Bronchial epithelial cell (primary cell): ENCODE measurements around the gene ZNF423. TPM values are rescaled to one million over a fixed set of nuclear protein-coding genes. Genes with fewer than 3 reads are reported as not detected.

Experiments used
- DNase-seq: peaks from one replicate; pipeline ENCODE4 v3.0.0-alpha.2; 2010; ENCODE audit warnings: low read depth
- FAIRE-seq: peaks from 2 replicates; lab custom pipeline; 2011; peaks lifted over from hg19 to GRCh38; lab: Jason Lieb, UNC
- H3K27me3 ChIP-seq: 2 replicates; pipeline ENCODE4 v1.5.1; 2011; ENCODE audit warnings: low read length; ENCODE audit not compliant: control insufficient read depth, insufficient read depth
- H3K36me3 ChIP-seq: 2 replicates; pipeline ENCODE4 v1.5.1; 2011; ENCODE audit warnings: low read length; ENCODE audit not compliant: control insufficient read depth, insufficient read depth
- H3K4me3 ChIP-seq: 2 replicates; pipeline ENCODE4 v1.5.1; 2011; ENCODE audit warnings: mild to moderate bottlenecking, low read depth, low read length, control low read depth
- total RNA-seq: library from RNA; depleted of rRNA; stranded (reverse); fragments of >200 nt; gene quantifications from 2 replicates; pipeline ENCODE4 v1.2.1, GENCODE V29; 2014
- TF ChIP-seq, protein P1 (sequence below): IDR thresholded peaks from 2 replicates; pipeline ENCODE4 v1.5.1; 2011; ENCODE audit warnings: mild to moderate bottlenecking, moderate library complexity, low read length, control low read depth, inconsistent platforms; ENCODE audit not compliant: insufficient read depth, severe bottlenecking

The ZNF423 gene
- total RNA-seq, 1 donor from 2014 or later, result under 0.01 TPM

DNA sequence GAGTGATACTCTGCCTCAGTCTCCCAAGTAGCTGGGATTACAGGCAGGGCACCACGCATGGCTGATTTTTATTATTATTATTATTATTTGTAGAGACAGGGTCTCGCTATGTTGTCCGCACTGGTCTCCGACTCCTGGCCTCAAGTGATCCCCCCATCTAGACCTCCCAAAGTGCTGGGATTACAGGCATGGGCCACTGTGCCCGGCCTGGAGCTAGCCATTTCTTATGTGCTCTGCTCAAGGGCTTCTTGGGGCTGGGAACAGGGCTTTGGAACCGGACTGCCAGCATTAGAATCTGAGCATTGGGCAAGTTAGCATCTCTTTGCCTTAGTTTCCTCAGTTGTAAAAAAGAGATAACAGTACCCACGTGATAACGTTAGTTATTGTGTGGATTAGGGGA is 371.0 kb downstream of the ZNF423 start:
- Histone ChIP-seq H3K36me3 (no peaks in the 10 kb centered on the region), H3K27me3 (no peaks in the 10 kb centered on the region), H3K4me3 (no peak overlapping the region)
- no peak for FAIRE-seq
- TF ChIP-seq, protein P1, sequence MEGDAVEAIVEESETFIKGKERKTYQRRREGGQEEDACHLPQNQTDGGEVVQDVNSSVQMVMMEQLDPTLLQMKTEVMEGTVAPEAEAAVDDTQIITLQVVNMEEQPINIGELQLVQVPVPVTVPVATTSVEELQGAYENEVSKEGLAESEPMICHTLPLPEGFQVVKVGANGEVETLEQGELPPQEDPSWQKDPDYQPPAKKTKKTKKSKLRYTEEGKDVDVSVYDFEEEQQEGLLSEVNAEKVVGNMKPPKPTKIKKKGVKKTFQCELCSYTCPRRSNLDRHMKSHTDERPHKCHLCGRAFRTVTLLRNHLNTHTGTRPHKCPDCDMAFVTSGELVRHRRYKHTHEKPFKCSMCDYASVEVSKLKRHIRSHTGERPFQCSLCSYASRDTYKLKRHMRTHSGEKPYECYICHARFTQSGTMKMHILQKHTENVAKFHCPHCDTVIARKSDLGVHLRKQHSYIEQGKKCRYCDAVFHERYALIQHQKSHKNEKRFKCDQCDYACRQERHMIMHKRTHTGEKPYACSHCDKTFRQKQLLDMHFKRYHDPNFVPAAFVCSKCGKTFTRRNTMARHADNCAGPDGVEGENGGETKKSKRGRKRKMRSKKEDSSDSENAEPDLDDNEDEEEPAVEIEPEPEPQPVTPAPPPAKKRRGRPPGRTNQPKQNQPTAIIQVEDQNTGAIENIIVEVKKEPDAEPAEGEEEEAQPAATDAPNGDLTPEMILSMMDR, result no peak
- no peak for DNase-seq

DNA sequence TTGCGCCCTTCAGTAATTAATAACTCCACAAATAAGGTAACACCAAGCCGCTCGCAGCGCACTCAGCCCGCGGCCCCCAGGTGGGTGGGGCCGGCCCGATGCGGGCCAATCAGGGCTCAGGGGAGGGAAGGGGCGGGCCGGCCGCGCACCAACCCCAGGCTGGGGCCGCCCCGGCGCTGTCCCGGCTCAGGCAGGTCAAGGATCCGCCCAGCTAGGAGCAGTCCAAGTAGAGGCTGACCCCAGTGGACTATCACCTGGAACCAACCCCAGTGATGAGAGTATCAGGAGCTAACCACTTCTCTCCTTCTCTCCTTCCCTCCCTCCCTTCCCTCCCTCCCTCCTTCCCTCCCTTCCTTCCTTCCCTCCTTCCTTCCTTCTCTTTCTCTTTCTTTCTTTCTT is 371.5 kb downstream of the ZNF423 start:
- FAIRE-seq (no peak), DNase-seq (no peak)
- TF ChIP-seq, protein P1, result no peak
- Histone ChIP-seq H3K4me3 (no peak overlapping the region), H3K27me3 (no peaks in the 10 kb centered on the region), H3K36me3 (no peaks in the 10 kb centered on the region)

DNA sequence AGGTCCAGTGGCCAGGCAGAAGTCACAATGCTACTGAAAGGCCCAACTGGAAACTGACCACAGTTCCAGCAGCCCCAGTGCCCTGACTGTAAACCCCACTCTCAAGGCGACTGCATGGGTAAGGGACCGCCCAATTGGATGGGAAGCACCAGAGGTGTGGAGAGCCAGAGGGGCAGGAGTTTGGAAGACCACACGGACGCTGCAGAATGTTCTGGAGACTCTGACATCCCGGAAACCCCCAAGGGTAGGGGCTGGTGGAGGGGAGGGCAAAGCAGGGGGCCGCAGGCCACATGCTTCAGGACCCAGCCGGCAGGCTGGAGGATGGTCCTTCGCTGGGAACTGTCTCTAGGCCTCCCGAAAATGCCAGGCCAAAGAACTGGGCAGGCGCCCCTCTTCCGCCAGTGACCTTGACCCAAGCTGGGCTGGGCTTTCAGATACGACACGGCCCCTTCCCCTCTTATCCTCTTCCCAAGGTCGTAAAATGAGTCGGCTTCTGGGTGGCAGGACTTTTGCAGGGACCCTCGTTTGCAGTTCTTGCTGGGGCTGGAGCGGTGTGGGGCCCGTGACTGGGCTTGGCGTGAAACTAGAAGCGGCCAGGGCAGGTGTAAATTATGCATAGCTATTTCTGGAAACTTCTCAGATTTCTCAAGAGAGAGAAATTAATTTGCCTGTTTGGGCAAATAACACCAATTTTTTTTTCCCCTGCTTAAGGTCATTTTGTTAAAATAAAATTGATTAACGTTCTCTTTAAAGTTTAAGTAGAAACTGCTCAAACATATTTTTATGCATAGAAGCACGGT is 372.1 kb downstream of the ZNF423 start:
- Histone ChIP-seq H3K27me3 (no peaks in the 10 kb centered on the region), H3K36me3 (no peaks in the 10 kb centered on the region), H3K4me3 (no peak overlapping the region)
- FAIRE-seq, result no peak
- no peak for DNase-seq
- TF ChIP-seq, protein P1, result no peak

DNA sequence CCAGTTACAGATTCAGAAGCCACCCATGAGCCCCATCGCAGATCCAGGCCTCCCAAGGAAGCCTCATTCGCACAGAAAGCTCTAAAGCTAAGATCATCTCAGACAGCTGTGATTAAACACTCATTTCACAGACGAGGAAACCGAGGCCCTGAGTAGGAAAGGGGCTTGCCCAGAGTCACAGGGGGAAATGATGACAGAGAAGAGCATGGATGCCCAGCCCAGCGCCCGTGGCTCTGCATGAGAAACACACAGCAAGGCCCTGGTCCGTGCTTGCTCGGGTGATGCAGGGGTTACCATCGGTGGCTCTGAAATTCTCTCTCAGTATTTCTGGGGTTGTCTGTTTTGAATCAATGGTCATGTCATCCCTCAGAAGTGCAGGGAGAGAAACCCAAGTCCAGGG is 372.7 kb downstream of the ZNF423 start:
- Histone ChIP-seq H3K4me3 (no peak overlapping the region), H3K27me3 (no peaks in the 10 kb centered on the region), H3K36me3 (no peaks in the 10 kb centered on the region)
- FAIRE-seq, result no peak
- TF ChIP-seq, protein P1, result no peak
- no peak for DNase-seq

DNA sequence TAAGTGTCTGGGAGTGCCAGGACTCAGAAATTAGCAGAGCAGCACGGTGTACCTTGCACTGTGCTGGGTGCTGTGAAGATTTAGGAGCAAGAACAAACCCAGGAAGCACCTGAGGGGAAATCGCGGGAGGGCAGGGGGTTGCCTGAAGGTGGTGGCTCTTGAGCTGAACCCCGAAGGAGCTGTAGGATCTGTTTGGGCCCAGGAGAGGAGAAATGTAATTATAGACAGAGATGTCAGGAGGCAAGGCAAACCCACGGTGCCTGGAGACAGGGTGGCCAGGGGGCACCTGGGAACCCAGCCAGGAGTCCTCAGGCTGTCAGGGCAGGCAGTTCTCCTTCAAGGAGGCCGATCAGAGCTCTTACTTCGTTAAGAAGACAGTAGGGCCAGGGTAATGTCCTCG is 373.2 kb downstream of the ZNF423 start:
- Histone ChIP-seq H3K4me3 (no peak overlapping the region), H3K27me3 (no peaks in the 10 kb centered on the region), H3K36me3 (no peaks in the 10 kb centered on the region)
- no peak for FAIRE-seq
- DNase-seq, result no peak
- TF ChIP-seq, protein P1, result no peak

DNA sequence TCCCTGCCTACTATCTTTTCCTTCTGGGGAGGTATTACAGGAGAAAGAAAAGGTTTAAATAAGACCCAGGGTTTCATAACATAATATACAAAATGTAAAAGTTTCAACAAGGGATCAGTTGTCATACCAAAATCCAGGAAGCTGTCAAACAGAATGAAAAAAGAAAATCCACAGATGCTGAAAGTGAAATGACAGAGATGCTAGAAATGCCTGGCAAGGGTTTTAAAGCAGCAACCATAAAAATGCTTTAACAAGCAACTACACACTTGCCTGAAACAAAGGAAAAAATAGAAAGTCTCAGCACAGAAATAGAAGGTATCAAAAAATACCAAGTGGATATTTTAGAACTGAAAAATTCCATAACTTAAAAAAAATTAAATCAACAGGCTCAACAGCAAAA is 377.3 kb downstream of the ZNF423 start:
- Histone ChIP-seq H3K36me3 (no peaks in the 10 kb centered on the region), H3K4me3 (no peak overlapping the region), H3K27me3 (no peaks in the 10 kb centered on the region)
- no peak for FAIRE-seq
- TF ChIP-seq, protein P1, result no peak
- DNase-seq, result no peak
